Osteoblast (primary cell): ENCODE measurements around the gene PTGER3. TPM values are rescaled to one million over a fixed set of nuclear protein-coding genes. Genes with fewer than 3 reads are reported as not detected.

ENCODE experiments used
- DNase-seq: peaks from one replicate; pipeline ENCODE4 v3.0.0; 2011; ENCODE audit warnings: low spot score, mixed read lengths; ENCODE audit not compliant: insufficient read length; ENCODE audit errors: missing footprints
- H2AFZ ChIP-seq: 2 replicates; pipeline ENCODE4 v1.6.0; 2011; ENCODE audit warnings: mild to moderate bottlenecking, low read length
- H3K27ac ChIP-seq: 2 replicates; pipeline ENCODE4 v1.5.1; 2011; ENCODE audit warnings: mild to moderate bottlenecking, low read depth, low read length, moderate library complexity
- H3K27me3 ChIP-seq: 2 replicates; pipeline ENCODE4 v1.6.0; 2012; ENCODE audit warnings: mild to moderate bottlenecking, control low read depth, inconsistent platforms, low read length, moderate library complexity; ENCODE audit not compliant: insufficient read depth
- H3K36me3 ChIP-seq: 2 replicates; pipeline ENCODE4 v1.5.1; 2011; ENCODE audit warnings: mild to moderate bottlenecking, low read length, control low read depth, moderate library complexity; ENCODE audit not compliant: insufficient read depth
- H3K4me1 ChIP-seq: 2 replicates; pipeline ENCODE4 v1.5.1; 2011; ENCODE audit warnings: mild to moderate bottlenecking, low read length, control low read depth, moderate library complexity; ENCODE audit not compliant: insufficient read depth
- H3K4me2 ChIP-seq: 2 replicates; pipeline ENCODE4 v1.6.0; 2011; ENCODE audit warnings: mild to moderate bottlenecking, low read length; ENCODE audit not compliant: insufficient read depth
- H3K4me3 ChIP-seq: fragments of 200-600 bp; sonication (generic); 3 replicates; pipeline ENCODE4 v1.5.1; 2012; ENCODE audit warnings: mild to moderate bottlenecking, low read length, inconsistent platforms; ENCODE audit not compliant: insufficient read depth
- H3K79me2 ChIP-seq: 2 replicates; pipeline ENCODE4 v1.6.0; 2012; ENCODE audit warnings: mild to moderate bottlenecking, low read length, control low read depth, inconsistent platforms; ENCODE audit not compliant: insufficient read depth
- H3K9me3 ChIP-seq: 2 replicates; pipeline ENCODE4 v1.5.1; 2011; ENCODE audit warnings: low read depth, low read length, control low read depth
- H4K20me1 ChIP-seq: 2 replicates; pipeline ENCODE4 v1.6.0; 2012; ENCODE audit warnings: mild to moderate bottlenecking, low read length, control low read depth; ENCODE audit not compliant: insufficient read depth
- CTCF ChIP-seq: IDR thresholded peaks from 2 replicates; pipeline ENCODE4 v1.5.1; 2011; ENCODE audit warnings: mild to moderate bottlenecking, low read depth, low read length, moderate library complexity; ENCODE audit errors: extremely low read depth
- total RNA-seq: library from RNA; depleted of rRNA; stranded (reverse); fragments of >200 nt; gene quantifications from 2 replicates; pipeline ENCODE4 v1.2.3, GENCODE V29; 2012

PTGER3 gene
- total RNA-seq, 1 donor, result not detected

DNA sequence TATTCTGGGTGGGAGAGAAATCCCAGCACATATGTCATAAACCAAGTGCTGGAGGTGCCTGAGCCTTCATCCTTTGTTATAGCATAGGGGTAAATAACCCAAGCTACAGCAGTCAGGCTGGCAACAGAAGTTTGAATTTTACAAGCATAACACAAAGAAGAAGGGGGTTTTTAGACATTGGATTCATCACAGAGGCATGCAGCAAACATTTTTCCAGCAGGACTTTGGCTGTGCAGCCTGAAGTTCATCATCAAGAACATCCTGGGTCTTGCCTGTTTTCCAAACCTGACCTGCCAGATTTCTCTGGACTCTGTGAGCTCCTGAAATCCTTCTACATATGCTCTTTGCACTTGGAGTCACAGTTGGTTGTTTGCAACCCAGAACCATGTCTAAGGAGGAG lies 16.2 kb downstream of the PTGER3 start:
- Histone ChIP-seq H3K4me2 (no peak overlapping the region), H3K4me3 (no peak overlapping the region), H3K27ac (no peak overlapping the region), H2AFZ (no peak overlapping the region), H3K9me3 (no peaks in the 10 kb centered on the region), H4K20me1 (no peaks in the 10 kb centered on the region), H3K36me3 (no peaks in the 10 kb centered on the region), H3K4me1 (no peaks in the 10 kb centered on the region), H3K79me2 (no peaks in the 10 kb centered on the region), H3K27me3 (peaks cover 2% of the 10 kb centered on the region)
- TF ChIP-seq CTCF, result no peak
- no peak for DNase-seq

DNA sequence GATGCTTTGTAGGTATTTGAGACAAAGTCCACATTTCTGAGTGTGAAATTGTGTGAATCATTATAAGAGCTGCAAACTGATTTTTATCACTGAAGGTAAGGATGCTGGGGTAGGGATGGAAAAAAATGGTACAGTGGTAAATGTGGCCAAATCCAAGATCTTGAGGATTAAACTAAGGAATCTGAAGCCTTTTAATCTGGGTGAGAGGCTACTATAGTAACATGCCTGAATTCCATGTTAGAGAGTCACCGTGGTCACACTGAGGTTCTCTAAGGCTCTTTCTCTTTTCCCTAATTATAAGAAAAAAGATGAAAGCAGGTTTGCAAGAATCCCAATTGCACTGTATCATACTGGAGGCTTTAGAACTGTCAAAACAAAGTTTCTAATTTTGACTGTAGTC lies 17.6 kb downstream of the PTGER3 start:
- Histone ChIP-seq H3K27me3 (peaks cover 2% of the 10 kb centered on the region), H4K20me1 (no peaks in the 10 kb centered on the region), H3K36me3 (no peaks in the 10 kb centered on the region), H3K79me2 (no peaks in the 10 kb centered on the region), H3K9me3 (no peaks in the 10 kb centered on the region), H3K4me2 (no peak overlapping the region), H3K27ac (no peak overlapping the region), H3K4me3 (no peak overlapping the region), H3K4me1 (no peaks in the 10 kb centered on the region), H2AFZ (no peak overlapping the region)
- DNase-seq, result no peak
- no peak for TF ChIP-seq CTCF

DNA sequence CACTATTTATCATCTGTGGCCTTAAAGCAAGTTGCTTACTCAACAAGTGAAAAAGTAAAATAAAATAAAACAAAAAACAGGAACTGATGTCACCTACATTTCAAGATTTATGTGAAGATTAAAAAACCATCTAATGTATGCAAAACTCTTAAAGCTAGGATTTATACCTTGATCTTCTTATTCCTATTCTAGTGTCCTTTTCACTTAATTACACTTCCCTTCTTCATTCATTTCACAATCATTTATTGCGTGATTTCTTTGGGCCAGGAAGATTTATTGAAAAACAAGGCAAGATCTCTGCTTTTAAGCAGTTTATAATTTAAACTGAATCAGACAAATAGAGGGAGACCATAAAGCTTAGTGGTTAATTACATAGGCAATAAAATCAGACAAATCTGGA lies 18.6 kb downstream of the PTGER3 start:
- Histone ChIP-seq H3K36me3 (no peaks in the 10 kb centered on the region), H3K4me1 (no peaks in the 10 kb centered on the region), H3K27ac (no peak overlapping the region), H3K9me3 (no peaks in the 10 kb centered on the region), H3K27me3 (peaks cover 2% of the 10 kb centered on the region), H3K4me3 (no peak overlapping the region), H3K4me2 (no peak overlapping the region), H2AFZ (no peak overlapping the region), H3K79me2 (no peaks in the 10 kb centered on the region), H4K20me1 (no peaks in the 10 kb centered on the region)
- no peak for DNase-seq
- no peak for TF ChIP-seq CTCF

- Histone ChIP-seq H3K79me2 (no peaks in the 10 kb centered on the region), H3K4me3 (no peak overlapping the region), H4K20me1 (no peaks in the 10 kb centered on the region), H3K27ac (no peak overlapping the region), H3K36me3 (no peaks in the 10 kb centered on the region), H3K4me2 (no peak overlapping the region), H2AFZ (no peak overlapping the region), H3K9me3 (no peaks in the 10 kb centered on the region), H3K27me3 (no peaks in the 10 kb centered on the region), H3K4me1 (no peaks in the 10 kb centered on the region)
- TF ChIP-seq CTCF, result no peak
- DNase-seq, result no peak
These were observed 19.6 kb downstream of the PTGER3 start for GRCh38 chr1:71027991-71028390.
